B cell (primary cell): ENCODE measurements around the gene PROM1. TPM values are rescaled to one million over a fixed set of nuclear protein-coding genes. Genes with fewer than 3 reads are reported as not detected.

Experiments used
- ATAC-seq: fragments of 200-7000 bp; cut with Tn5 transposase; one replicate; pipeline ENCODE4 v1.10.0; 2021; ENCODE audit warnings: low read depth, mild to moderate bottlenecking, moderate number of reproducible peaks, moderate library complexity
- CTCF ChIA-PET: fragments of 350-600 bp; sonication (Branson Sonifier 250); formaldehyde crosslinking; loops from one replicate; lab custom pipeline; 2021; ENCODE audit warnings: antibody characterized with exemption, inconsistent platforms; lab: Charles Lee
- POLR2A ChIA-PET: fragments of 350-600 bp; sonication (Branson Sonifier 250); formaldehyde crosslinking; loops from one replicate; lab custom pipeline; 2021; ENCODE audit warnings: antibody characterized with exemption; lab: Charles Lee
- DNase-seq: peaks from one replicate; pipeline ENCODE4 v3.0.0; 2013
- H2AFZ ChIP-seq: 2 replicates; pipeline ENCODE4 v1.6.1; 2012; ENCODE audit warnings: mild to moderate bottlenecking, low read depth, low read length; ENCODE audit not compliant: insufficient read depth, poor library complexity, severe bottlenecking
- H3K27ac ChIP-seq, 2 donors: 1 replicate in 1 of 2; 2 replicates in 1 of 2; pipeline ENCODE4 v1.5.1; 2012 to 2013; ENCODE audit warnings: low read length in 2 of 2, mild to moderate bottlenecking in 2 of 2, moderate library complexity in 1 of 2
- H3K27me3 ChIP-seq, 4 experiments: fragments of 200-600 bp in 1 of 4; sonication (generic) in 1 of 4; replicated peaks in 1 of 4; 1 replicate in 2 of 4; 2 replicates in 2 of 4; pipeline versions ENCODE4 v1.6.1 to v1.7.0; 2013 to 2016; ENCODE audit warnings: low read length in 3 of 4, mild to moderate bottlenecking in 2 of 4, mixed read lengths in 1 of 4, moderate library complexity in 1 of 4; ENCODE audit not compliant: insufficient read depth in 4 of 4, control insufficient read depth in 3 of 4; ENCODE audit errors: control extremely low read depth in 1 of 4
- H3K36me3 ChIP-seq, 2 experiments: replicated peaks in 1 of 2; 1 replicate in 1 of 2; 2 replicates in 1 of 2; pipeline versions ENCODE4 v1.6.1 to v1.7.1; 2013; ENCODE audit warnings: low read length in 1 of 2; ENCODE audit not compliant: insufficient read depth in 2 of 2, control insufficient read depth in 1 of 2; ENCODE audit errors: control extremely low read depth in 1 of 2, extremely low read depth in 1 of 2
- H3K4me1 ChIP-seq, 2 donors: fragments of 200-600 bp in 1 of 2; sonication (generic) in 1 of 2; 1 replicate in 1 of 2; 2 replicates in 1 of 2; pipeline versions ENCODE4 v1.5.1 to v1.6.1; 2013 to 2017; ENCODE audit warnings: low read length in 2 of 2; ENCODE audit not compliant: control insufficient read depth in 2 of 2, insufficient read depth in 2 of 2
- H3K4me2 ChIP-seq: replicated peaks from 2 replicates; pipeline ENCODE3; 2012; ENCODE audit warnings: mild to moderate bottlenecking, low read depth, low read length; ENCODE audit not compliant: poor library complexity, severe bottlenecking
- H3K4me3 ChIP-seq, 5 experiments: fragments of 200-600 bp in 1 of 5; sonication (generic) in 1 of 5; 1 replicate in 3 of 5; 2 replicates in 2 of 5; pipeline versions ENCODE4 v1.5.1 to v1.7.0; 2011 to 2016; ENCODE audit warnings: low read length in 4 of 5, mild to moderate bottlenecking in 4 of 5, low read depth in 2 of 5, control low read depth in 1 of 5, moderate library complexity in 1 of 5; ENCODE audit not compliant: insufficient read depth in 1 of 5; ENCODE audit errors: control extremely low read depth in 1 of 5, extremely low read depth in 1 of 5
- H3K79me2 ChIP-seq: fragments of 200-600 bp; sonication (generic); one replicate; pipeline ENCODE4 v1.6.0; 2016; ENCODE audit warnings: low read length; ENCODE audit not compliant: control insufficient read depth, insufficient read depth
- H3K9ac ChIP-seq: fragments of 200-600 bp; sonication (generic); 2 replicates; pipeline ENCODE4 v1.6.1; 2017; ENCODE audit warnings: mild to moderate bottlenecking, low read length, moderate library complexity
- H3K9me3 ChIP-seq, 3 donors: one replicate each; pipeline versions ENCODE4 v1.6.1 to v1.7.1; 2013; ENCODE audit warnings: low read length in 2 of 3; ENCODE audit not compliant: control insufficient read depth in 2 of 3, insufficient read depth in 1 of 3; ENCODE audit errors: control extremely low read depth in 1 of 3
- H4K20me1 ChIP-seq: 2 replicates; pipeline ENCODE4 v1.6.0; 2012; ENCODE audit warnings: mild to moderate bottlenecking, low read length; ENCODE audit not compliant: insufficient read depth, control insufficient read depth, poor library complexity, severe bottlenecking
- H3K27ac Mint-ChIP-seq: one replicate; pipeline ENCODE4 v1.8.0; 2021; ENCODE audit warnings: mixed read lengths
- H3K27me3 Mint-ChIP-seq: one replicate; pipeline ENCODE4 v1.8.0; 2021; ENCODE audit warnings: mixed read lengths
- H3K4me1 Mint-ChIP-seq: one replicate; pipeline ENCODE4 v1.8.0; 2021; ENCODE audit warnings: mixed read lengths
- H3K4me3 Mint-ChIP-seq: one replicate; pipeline ENCODE4 v1.8.0; 2021; ENCODE audit warnings: mixed read lengths
- H3K9me3 Mint-ChIP-seq: one replicate; pipeline ENCODE4 v1.8.0; 2022; ENCODE audit warnings: mixed read lengths; ENCODE audit not compliant: insufficient read depth
- CTCF ChIP-seq: fragments of 200-600 bp; IDR thresholded peaks from one replicate; pipeline ENCODE4 v1.8.0; 2022; ENCODE audit warnings: antibody characterized with exemption, mild to moderate bottlenecking
- EZH2 ChIP-seq: IDR thresholded peaks from 2 replicates; pipeline ENCODE4 v1.6.1; 2012; ENCODE audit warnings: borderline replicate concordance, low read depth, mild to moderate bottlenecking, moderate library complexity, low read length; ENCODE audit not compliant: insufficient read depth, poor library complexity, severe bottlenecking
- WGBS: methylation state at CpG from one replicate; pipeline ENCODE4 v1.1.5; 2013; ENCODE audit warnings: missing lambda C conversion rate; ENCODE audit not compliant: insufficient coverage; 5-methylcytosine and 5-hydroxymethylcytosine counted together
- intact Hi-C: fragments of 100-400 bp; cut with micrococcal nuclease; formaldehyde crosslinking; loops from one replicate; pipeline ENCODE4 v1.10.0; 2022
- polyA plus RNA-seq: library from polyadenylated mRNA; depleted of rRNA; stranded (reverse); fragments of >200 nt; gene quantifications from 2 replicates; pipeline ENCODE4 v1.2.3, GENCODE V29; 2012
- total RNA-seq, 2 donors: library from RNA; stranded (reverse); fragments of 120-200 nt in 1 of 2; gene quantifications; 1 replicate in 1 of 2; 2 replicates in 1 of 2; pipeline versions ENCODE4 v1.2.3 to v1.2.4, GENCODE V29; 2013 to 2022

The PROM1 gene
- total and polyA plus RNA-seq, 2 donors (not counting 1 experiment from before 2014, with no cell fraction given), result 0.04 TPM; not detected in 1

- Mint-ChIP-seq H3K27me3 (no peaks in the 10 kb centered on the region), H3K27ac (no peak overlapping the region)
- H3K27ac ChIP-seq, result no peak overlapping the region
Measured at GRCh38 chr4:16034010-16034748, 49.6 kb downstream of the PROM1 start.

More at GRCh38 chr4:16034010-16034748, 49.6 kb downstream of the PROM1 start:
- peaks cover 0 to 2% (median 0%) of the 10 kb centered on the region in 4 experiments for H3K27me3 ChIP-seq
- ChIA-PET CTCF (interaction anchor here (1.0 to 1.2 kb wide), 2 partner anchors 162 to 231 kb away, joined by 3 read pairs; no protein-coding TSS in a partner anchor), POLR2A (no interaction called here)
- WGBS, result 97% methylated on average over 5 of the region's 10 CpGs
- H3K9ac ChIP-seq, result no peak overlapping the region
- no peak overlapping the region for H2AFZ ChIP-seq
- no peaks in the 10 kb centered on the region for H3K79me2 ChIP-seq
- H3K9me3 ChIP-seq, result no peaks in the 10 kb centered on the region
- Mint-ChIP-seq H3K4me1 (peaks cover 3% of the 10 kb centered on the region), H3K9me3 (no peaks in the 10 kb centered on the region), H3K4me3 (no peak overlapping the region)
- H3K4me2 ChIP-seq, result no peak overlapping the region
- DNase-seq (no peak), ATAC-seq (no peak)
- peaks cover 8 to 10% of the 10 kb centered on the region in 2 donors for H3K4me1 ChIP-seq
- intact Hi-C loops, result no loop called here
- TF ChIP-seq EZH2 (no peak), CTCF (no peak)
- H3K36me3 ChIP-seq, result no peaks in the 10 kb centered on the region
- no peak overlapping the region for H3K4me3 ChIP-seq
- no peaks in the 10 kb centered on the region for H4K20me1 ChIP-seq
